Activated gamma-delta T cell treated with Interleukin-2 at 50 U/mL for 16 hours (primary cell): ENCODE data around the gene PANK1.
"Not testable (repeated sequence)": the region's sequence is repeated elsewhere in the genome, so short reads cannot be mapped to it uniquely, and the experiment has no call there.

Experiments
- DNase-seq: peaks from one replicate; pipeline ENCODE4 v3.0.0-alpha.2; 2020

PANK1 gene

GRCh38 chr10:89651916-89652573, 7.0 kb upstream of the PANK1 start:
- no peak for DNase-seq

- DNase-seq, result no peak
Measured at GRCh38 chr10:89651205-89651915, 6.3 kb upstream of the PANK1 start.

DNA sequence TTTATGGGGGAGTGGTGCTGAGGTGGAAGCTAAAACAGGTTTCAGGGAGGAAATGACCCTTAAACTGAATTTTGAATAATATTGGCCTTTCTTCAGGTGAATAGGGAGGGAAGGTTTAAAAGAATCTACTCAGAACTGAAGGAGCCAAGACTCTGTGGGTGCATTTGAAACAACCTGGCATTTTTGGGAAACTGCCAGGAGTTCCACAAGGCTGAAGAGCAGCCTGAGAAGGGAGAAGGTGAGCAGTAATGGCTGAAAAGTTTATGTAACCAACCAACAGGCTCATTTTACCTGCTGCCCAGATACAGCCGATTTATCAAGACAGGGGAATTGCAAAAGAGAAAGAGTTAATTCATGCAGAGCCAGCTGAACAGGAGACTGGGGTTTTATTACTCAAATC, 4.0 kb upstream of the PANK1 start:
- no peak for DNase-seq

GRCh38 chr10:89648074-89648473, 3.0 kb upstream of the PANK1 start:
- DNase-seq, result no peak

DNA sequence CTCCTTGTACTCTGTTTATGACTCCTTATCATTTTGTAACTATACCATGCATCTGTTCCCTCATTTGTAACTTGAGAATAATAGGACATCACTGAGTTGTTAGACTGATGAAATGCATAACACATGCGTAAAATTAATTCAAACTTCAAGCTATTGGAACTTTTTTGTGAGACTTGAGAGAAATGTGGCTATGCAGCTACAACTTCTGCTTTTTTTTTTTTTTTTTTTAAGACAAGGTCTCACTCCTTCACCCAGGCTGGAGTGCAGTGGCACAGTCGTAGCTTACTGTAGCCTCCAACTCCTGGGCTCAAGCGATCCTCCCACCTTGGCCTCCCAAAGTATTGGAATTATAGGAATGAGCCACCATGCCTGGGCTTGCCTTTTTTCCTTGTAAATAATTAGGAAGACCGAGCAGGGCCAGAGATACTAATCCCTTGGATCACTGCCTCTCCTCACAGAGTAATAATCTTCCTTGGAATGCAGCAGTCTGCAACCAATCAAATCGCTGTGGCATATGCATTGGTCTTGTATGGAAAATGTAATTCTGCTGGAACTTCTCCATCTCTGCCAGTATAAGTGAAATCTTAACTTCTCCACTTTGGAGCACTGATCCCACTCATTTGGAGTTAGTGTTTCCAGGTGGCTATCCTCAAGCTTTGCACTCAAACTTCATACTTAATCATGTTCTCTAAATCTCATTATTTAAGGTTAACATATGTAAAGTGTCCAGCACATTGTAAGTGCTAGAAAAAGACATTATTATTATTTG, 2.0 kb upstream of the PANK1 start:
- no peak for DNase-seq

- DNase-seq, result no peak
Measured at GRCh38 chr10:89645742-89646172, 715 bp upstream of the PANK1 start.

DNA sequence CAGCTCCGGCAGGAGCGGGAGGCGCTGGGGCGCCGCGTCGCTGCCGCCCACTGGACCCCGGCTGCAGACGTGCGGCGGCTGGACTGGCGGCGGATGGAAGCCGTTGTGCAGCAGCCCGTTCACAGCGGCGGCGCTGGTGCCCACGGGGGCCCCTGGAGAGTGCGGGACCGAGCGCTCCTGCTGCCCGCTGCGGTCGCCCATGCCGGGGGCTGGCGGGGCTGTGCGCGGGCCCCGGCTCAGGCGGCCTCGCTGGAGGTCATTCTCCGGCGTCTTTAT, 413 bp downstream of the PANK1 start:
- DNase-seq, result no peak

DNA sequence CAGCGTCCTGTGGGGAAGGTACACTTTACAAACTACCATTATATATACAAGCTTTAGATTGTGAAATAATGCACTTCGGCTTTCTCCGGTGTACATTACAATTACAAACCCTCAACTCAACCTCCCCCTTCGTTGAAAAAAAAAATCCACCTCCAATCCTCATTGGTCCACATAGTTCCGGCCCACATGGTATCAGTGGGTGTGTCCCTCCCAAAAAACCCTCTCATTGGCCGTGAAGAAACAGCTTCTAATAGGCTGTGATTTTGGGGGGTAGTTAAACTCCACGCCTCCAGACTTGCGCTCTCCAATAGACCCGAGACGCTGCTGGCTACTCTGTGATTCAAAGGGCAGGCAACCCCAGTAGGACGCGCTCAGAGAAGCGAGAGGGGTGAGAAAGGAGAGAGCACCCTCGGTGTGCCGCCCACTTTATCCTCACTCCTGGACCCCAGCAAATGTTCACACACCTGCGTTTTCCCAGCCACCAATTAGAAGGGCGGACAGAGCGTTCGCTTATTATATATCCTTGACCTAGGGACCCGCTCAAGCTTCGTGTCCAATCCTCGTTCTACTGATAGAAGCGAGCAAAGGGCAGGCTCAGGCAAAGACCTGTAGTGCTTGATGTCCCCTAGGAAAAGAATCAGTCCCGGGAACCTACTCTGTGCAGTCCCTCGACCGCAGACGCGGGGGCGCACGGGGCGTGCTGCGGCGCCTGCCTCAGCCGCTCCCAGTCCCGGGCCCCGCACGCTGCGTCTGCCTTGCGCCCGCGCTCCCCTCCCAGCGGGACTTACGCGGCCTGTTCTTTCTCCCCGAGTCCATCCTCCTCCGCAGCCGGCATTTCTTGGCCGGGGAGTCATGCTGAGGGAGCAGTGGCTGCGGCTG, 991 bp downstream of the PANK1 start:
- DNase-seq, result peak; percentile 51

- DNase-seq, result no peak
Measured at GRCh38 chr10:89643431-89643811, 1.6 kb downstream of the PANK1 start.

DNA sequence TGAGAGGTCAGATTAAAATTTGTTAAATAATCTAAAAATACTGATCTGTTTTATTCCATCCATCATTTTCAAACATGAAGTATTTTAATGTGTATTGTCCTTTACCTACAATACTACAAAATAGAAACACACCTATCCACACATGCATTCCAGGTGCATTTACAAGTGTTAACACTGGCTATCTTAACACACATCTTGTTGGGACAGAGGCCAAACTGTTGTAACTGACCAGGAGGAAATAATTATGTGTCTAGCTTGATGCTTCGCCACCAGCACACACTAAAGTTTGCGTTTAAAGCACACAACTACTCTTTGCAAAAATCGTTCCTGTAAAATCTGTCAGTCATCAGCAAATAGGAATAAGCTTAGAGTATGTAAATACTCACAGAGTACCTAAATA, 2.8 kb downstream of the PANK1 start:
- no peak for DNase-seq

DNA sequence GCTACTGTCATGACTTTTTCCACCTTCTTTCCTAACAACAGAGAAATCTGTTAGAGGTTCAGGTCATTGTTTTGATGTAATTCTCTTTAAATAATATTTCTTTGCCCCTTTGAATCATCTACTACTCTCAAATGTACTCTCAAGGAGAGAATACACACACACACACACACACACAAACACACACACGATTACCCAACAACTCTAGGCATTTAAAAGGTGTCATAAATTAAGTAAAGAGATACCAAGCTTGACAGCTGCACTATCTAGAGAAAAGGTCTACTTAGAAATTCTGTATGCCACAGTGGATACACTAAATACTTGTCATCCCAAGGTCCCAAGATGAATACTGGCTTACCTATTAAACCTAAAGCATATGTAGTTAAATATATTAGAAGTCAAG, 4.8 kb downstream of the PANK1 start:
- no peak for DNase-seq

DNA sequence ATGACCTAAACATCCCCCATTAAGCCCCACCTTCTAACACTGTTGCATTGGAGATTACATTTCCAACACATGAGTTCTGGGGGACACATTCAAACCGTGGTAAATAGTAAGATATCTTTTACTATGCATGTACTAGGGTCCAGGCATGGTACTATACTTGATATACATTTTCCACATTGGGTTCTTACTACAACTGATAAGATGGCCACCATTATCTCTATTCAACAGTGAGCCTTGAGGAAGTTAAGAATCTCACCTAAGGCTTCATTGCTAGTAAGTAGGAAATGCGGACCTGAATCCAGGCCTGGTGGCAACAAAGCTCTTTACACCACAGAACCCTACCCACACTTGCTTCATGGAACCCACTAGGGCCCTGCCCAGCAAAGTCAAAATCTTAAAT, 5.7 kb downstream of the PANK1 start:
- no peak for DNase-seq

- DNase-seq, result no peak
Measured at GRCh38 chr10:89637113-89637512, 7.9 kb downstream of the PANK1 start.

DNA sequence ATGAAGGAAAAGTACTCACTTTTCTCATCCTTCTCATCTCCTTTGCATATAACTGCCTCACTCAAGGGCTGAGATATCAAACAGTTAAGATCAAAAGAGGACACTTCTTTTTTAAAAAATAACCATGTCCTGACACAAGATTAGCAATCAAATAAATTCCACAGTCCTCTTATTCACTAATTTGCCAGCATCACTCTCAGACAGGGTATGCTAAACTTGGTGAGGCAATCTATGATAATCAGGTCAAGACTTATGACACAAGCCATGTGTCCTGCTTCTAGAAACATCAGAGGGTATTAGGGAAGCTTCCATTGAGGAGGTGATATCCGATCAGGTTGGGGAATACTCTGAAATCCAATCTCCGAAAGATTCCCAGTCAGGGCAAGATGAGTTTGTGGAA, 10.4 kb downstream of the PANK1 start:
- no peak for DNase-seq

GRCh38 chr10:89633484-89633883, 11.6 kb downstream of the PANK1 start:
- no peak for DNase-seq

GRCh38 chr10:89632824-89633223, 12.2 kb downstream of the PANK1 start:
- DNase-seq, result no peak

DNA sequence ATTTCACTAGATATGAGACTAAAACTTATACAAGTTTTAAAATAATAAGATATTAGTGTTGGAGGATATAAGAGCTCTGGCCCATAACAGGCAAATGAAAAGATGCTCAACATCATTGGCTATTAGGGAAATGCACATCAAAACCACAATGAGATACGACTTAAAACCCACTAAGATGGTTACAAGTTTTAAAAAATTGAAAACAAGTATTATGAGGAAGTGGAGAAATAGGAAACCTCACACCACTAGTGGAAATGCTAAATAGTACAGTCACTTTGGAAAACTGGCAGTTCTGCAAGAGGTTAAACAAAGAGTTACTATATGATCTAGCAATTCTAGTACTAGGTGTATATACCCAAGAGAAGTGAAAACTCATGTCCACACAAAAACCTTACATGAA, 17.2 kb downstream of the PANK1 start:
- no peak for DNase-seq

DNA sequence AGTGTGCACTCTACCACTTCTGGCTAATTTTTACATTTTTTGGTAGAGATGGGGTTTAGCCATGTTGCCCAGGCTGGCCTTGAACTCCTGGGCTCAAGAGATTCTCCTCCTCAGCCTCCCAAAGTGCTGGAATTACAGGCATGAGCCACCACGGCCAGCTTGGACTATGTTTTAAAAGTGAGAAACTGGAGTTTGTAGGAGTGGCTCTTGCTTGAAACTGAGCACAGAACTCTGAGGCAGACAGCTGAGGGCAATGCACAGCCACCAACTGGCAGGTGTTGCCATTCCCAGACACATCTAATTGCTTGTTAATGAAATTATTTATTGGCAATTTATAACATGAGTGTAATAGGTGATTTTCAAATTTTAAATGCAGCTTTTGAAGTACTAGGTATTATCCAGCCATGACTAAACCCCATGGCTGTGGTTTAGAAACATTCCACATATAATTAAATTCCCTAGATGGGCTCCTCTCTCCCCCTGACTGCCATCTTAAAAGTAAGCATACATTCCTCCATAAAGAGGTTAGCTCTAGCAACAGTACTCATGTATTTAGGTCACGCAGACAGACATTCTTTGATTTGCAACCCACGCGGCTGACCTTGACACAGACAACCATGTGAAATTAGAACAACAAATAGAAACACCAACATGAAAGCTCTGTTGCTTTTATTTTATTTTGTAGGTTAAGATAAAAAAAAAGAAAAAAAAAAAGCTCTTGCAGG, 19.8 kb downstream of the PANK1 start:
- no peak for DNase-seq

DNA sequence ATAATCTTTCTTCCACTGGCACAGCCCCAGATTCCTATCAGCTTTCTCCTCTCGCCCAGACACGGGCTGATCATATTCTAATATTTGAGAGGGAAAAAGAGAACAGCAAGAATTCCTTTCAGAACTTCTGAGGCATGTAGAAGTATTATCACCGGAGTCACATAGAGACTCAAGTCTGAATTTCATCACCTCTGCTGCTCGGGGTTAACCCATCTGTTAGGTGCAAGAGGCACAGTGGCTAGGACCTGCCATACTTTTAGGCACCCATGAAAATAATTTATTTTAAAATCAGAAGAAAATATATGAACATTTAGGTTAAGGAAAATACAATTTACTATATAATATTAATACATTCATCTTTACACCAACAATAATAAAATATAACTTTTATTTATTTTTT, 21.0 kb downstream of the PANK1 start:
- DNase-seq, result no peak

DNA sequence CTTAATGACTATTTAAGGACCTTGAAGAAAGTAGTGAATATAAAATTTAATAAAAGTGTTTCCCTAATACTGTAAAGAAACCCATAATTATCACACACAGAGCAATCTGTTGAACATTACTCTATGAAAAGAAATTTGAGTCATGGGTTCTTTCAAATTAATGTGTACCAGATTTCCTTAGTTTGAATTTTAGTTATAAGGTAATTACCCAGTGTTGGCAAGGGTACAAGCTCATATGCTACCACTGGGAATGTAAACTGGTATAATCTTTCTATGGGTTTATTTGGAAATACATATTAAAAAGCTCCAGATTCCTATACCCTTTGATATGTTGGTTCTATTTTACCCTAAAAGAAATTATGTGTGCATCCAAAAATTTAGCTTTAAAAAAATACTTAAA, 22.9 kb downstream of the PANK1 start:
- DNase-seq, result no peak

DNA sequence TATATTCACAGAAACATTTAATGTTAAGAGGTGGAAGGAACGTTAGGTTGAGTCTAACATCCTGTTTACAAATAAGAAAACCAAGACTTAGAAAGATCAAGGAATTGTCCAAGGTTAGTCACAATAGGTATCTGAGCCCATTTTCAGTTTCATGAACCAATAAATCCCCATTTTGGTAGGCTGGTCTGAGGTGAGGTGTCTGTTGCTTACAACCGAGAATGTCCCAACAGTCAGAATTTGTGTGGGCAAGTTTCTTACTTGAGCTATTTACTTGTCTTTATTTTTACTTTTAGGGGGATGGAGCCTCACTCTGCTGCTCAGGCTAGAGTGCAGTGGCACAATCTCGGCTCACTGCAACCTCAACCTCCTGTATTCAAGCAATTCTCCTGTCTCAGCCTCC, 23.6 kb downstream of the PANK1 start:
- no peak for DNase-seq

- DNase-seq, result not testable (repeated sequence)
Measured at GRCh38 chr10:89620296-89620695, 24.7 kb downstream of the PANK1 start.

- DNase-seq, result no peak
Measured at GRCh38 chr10:89615824-89616223, 29.2 kb downstream of the PANK1 start.
